SU-DHL-6 (cell line): ENCODE results near the gene THBS3.
"Not testable (repeated sequence)": the region's sequence is repeated elsewhere in the genome, so short reads cannot be mapped to it uniquely, and the experiment has no call there.

Source experiments
- EZH2phosphoT487 ChIP-seq: fragments of 200-600 bp; sonication (generic), shearing (Covaris generic); conservative IDR thresholded peaks from 2 replicates; pipeline ENCODE4 v1.6.1; 2018; ENCODE audit warnings: mild to moderate bottlenecking, antibody characterized with exemption, low read length, moderate library complexity, mixed read lengths
- TF ChIP-seq, protein P1 (sequence below): fragments of 200-600 bp; sonication (generic); IDR thresholded peaks from one replicate; pipeline ENCODE4 v1.5.1; 2017; ENCODE audit warnings: antibody characterized with exemption, mild to moderate bottlenecking, low read length, moderate library complexity; ENCODE audit not compliant: insufficient read depth, poor library complexity, severe bottlenecking

- TF ChIP-seq, protein P1, sequence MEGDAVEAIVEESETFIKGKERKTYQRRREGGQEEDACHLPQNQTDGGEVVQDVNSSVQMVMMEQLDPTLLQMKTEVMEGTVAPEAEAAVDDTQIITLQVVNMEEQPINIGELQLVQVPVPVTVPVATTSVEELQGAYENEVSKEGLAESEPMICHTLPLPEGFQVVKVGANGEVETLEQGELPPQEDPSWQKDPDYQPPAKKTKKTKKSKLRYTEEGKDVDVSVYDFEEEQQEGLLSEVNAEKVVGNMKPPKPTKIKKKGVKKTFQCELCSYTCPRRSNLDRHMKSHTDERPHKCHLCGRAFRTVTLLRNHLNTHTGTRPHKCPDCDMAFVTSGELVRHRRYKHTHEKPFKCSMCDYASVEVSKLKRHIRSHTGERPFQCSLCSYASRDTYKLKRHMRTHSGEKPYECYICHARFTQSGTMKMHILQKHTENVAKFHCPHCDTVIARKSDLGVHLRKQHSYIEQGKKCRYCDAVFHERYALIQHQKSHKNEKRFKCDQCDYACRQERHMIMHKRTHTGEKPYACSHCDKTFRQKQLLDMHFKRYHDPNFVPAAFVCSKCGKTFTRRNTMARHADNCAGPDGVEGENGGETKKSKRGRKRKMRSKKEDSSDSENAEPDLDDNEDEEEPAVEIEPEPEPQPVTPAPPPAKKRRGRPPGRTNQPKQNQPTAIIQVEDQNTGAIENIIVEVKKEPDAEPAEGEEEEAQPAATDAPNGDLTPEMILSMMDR, result not testable (repeated sequence)
- not testable (repeated sequence) for TF ChIP-seq EZH2phosphoT487
Measured at GRCh38 chr1:155220211-155220965, 12.7 kb upstream of the THBS3 start.
